Activated naive CD8-positive, alpha-beta T cell treated with anti-CD3 and anti-CD28 coated beads, Interleukin-2, amount 50 U/mL, for 24 hours (primary cell): ENCODE results near the gene BOC.
"Not testable (repeated sequence)": the region's sequence is repeated elsewhere in the genome, so short reads cannot be mapped to it uniquely, and the experiment has no call there.

Experiments
- ATAC-seq: fragments of 150-1000 bp; cut with Tn5 transposase; one replicate; pipeline ENCODE4 v1.10.0; 2021
- DNase-seq: peaks from one replicate; pipeline ENCODE4 v3.0.0; 2021
- H3K27ac Mint-ChIP-seq: one replicate; pipeline ENCODE4 v1.8.0; 2021; ENCODE audit warnings: mild to moderate bottlenecking, mixed read lengths
- H3K27me3 Mint-ChIP-seq: one replicate; pipeline ENCODE4 v1.8.0; 2021; ENCODE audit warnings: mixed read lengths
- H3K36me3 Mint-ChIP-seq: one replicate; pipeline ENCODE4 v1.8.0; 2021; ENCODE audit warnings: low read depth, mixed read lengths
- H3K4me1 Mint-ChIP-seq: one replicate; pipeline ENCODE4 v1.8.0; 2021; ENCODE audit warnings: mixed read lengths
- H3K4me3 Mint-ChIP-seq: one replicate; pipeline ENCODE4 v1.8.0; 2021; ENCODE audit warnings: mild to moderate bottlenecking, moderate library complexity, mixed read lengths
- H3K9me3 Mint-ChIP-seq: one replicate; pipeline ENCODE4 v1.8.0; 2021; ENCODE audit warnings: mixed read lengths

Gene BOC, protein sequence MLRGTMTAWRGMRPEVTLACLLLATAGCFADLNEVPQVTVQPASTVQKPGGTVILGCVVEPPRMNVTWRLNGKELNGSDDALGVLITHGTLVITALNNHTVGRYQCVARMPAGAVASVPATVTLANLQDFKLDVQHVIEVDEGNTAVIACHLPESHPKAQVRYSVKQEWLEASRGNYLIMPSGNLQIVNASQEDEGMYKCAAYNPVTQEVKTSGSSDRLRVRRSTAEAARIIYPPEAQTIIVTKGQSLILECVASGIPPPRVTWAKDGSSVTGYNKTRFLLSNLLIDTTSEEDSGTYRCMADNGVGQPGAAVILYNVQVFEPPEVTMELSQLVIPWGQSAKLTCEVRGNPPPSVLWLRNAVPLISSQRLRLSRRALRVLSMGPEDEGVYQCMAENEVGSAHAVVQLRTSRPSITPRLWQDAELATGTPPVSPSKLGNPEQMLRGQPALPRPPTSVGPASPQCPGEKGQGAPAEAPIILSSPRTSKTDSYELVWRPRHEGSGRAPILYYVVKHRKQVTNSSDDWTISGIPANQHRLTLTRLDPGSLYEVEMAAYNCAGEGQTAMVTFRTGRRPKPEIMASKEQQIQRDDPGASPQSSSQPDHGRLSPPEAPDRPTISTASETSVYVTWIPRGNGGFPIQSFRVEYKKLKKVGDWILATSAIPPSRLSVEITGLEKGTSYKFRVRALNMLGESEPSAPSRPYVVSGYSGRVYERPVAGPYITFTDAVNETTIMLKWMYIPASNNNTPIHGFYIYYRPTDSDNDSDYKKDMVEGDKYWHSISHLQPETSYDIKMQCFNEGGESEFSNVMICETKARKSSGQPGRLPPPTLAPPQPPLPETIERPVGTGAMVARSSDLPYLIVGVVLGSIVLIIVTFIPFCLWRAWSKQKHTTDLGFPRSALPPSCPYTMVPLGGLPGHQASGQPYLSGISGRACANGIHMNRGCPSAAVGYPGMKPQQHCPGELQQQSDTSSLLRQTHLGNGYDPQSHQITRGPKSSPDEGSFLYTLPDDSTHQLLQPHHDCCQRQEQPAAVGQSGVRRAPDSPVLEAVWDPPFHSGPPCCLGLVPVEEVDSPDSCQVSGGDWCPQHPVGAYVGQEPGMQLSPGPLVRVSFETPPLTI

DNA sequence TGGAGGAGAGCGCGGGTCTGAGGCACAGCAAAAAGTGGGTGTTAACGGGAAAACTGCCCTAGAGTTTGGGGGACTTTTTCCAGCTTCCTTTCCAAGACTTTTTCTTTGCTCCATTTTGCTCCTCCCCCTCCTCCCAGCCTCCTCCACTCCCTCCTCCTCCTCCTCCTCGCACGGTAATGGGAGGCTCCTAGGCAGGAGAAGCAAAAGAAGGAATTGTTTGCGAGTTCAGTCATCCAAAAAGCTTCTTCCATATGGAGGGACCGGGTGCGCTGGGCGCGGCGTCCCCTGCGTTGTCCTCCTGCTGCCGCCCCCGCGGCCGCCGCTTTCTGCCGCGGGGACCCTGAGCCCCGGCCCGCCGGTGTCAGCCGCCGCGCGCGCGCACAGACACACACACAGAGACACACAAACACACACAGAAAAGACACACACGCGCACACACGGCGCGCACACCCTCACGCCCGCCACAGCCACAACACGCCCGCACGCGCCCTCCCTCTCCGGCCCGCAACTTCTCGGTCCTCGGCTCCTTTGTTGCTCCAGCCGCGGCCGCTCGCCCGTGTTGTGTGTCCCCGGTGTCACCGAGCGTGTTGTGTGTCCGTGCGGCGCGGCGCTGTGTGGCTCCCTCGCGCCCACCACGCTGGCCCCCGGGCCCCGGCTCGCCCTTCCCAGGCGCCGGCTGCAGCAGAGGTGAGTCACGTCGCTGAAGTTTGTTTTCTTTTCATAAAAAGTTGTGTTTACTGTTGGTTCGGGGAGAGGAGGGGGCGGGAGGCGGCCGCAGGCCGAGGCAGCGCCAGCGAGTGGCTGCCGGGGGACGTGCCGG, at the start of gene BOC:
Gene BOC, plus strand, starts transcription at position 228 of the 820 bp plus-strand sequence. CDS start 38,246 bp downstream, outside the sequence.
- Mint-ChIP-seq H3K4me3 (peak within 1 kb of the TSS; percentile 72), H3K9me3 (no peaks in the 10 kb centered on the region), H3K27me3 (peaks cover 82% of the 10 kb centered on the region), H3K27ac (peak within 1 kb of the TSS; percentile 9), H3K36me3 (no peaks in the 10 kb centered on the region), H3K4me1 (peaks cover 9% of the 10 kb centered on the region)
- DNase-seq (no peak), ATAC-seq (peak; percentile 26)

DNA sequence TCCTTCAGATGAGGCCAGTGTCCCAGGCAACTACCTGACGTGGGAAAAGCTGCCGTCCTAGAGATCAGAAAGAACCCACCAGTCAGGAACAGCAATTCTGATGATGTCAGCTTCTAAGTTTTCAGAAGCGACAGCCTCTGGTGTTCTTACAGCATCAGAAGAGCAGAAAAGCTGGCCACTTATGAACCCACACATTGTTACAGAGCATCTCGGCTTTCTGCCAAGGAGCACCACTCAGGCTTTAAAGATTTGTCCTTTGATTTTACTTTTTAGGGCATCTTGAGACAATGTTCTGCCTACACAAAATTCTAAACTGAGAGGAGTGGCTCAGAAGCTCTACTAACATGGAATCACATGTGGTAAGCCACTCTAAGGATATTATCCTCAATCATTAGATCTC, 49.7 kb upstream of the BOC start:
- peaks cover 5% of the 10 kb centered on the region for H3K27me3 Mint-ChIP-seq
- no peaks in the 10 kb centered on the region for H3K9me3 Mint-ChIP-seq
- no peaks in the 10 kb centered on the region for H3K4me1 Mint-ChIP-seq
- H3K27ac Mint-ChIP-seq, result no peak overlapping the region
- ATAC-seq, result no peak
- H3K36me3 Mint-ChIP-seq, result no peaks in the 10 kb centered on the region
- H3K4me3 Mint-ChIP-seq, result no peak overlapping the region
- DNase-seq, result no peak

DNA sequence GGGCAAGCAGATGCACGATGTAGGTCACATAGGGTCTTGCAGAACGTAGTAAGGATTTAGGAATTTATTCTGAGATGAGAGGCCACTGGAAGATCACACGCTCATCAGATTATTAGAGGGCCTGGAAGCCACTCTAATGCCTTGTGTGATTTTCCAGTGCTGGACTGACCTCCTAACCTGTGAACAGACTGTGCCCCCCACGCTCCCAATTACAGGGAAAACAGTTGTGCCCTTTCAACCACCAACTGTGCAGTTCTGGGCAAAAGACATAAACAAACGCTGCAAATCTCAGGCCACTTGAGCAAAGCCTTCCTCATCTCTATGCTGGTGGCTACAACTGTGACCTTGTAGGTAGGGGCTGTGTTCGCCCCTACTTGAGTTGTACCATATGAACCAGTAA, 48.2 kb upstream of the BOC start:
- DNase-seq (no peak), ATAC-seq (no peak)
- no peak overlapping the region for H3K4me3 Mint-ChIP-seq
- no peak overlapping the region for H3K27ac Mint-ChIP-seq
- H3K9me3 Mint-ChIP-seq, result no peaks in the 10 kb centered on the region
- H3K4me1 Mint-ChIP-seq, result no peaks in the 10 kb centered on the region
- H3K36me3 Mint-ChIP-seq, result no peaks in the 10 kb centered on the region
- peaks cover 5% of the 10 kb centered on the region for H3K27me3 Mint-ChIP-seq

DNA sequence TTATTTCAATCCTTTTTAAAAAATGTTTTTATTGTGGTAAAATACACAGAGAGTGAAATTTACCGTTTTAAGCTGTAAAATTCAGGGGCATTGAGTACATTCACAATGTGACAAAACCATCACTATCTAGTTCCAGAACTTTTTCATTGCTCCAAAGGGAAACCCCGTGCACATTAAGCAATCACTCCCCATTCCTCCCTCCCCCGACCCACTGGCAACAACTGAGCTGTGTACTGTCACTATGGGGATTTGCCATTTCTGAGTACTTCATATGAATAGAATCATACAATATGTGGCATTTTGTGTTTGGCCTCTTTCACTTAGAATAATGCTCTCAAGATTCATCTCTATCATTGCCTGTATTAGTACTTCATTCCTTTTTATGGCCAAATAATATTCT, 45.5 kb upstream of the BOC start:
- H3K9me3 Mint-ChIP-seq, result no peaks in the 10 kb centered on the region
- no peak for ATAC-seq
- H3K36me3 Mint-ChIP-seq, result no peaks in the 10 kb centered on the region
- DNase-seq, result no peak
- H3K27ac Mint-ChIP-seq, result no peak overlapping the region
- H3K4me3 Mint-ChIP-seq, result no peak overlapping the region
- no peaks in the 10 kb centered on the region for H3K4me1 Mint-ChIP-seq
- H3K27me3 Mint-ChIP-seq, result peaks cover 5% of the 10 kb centered on the region

DNA sequence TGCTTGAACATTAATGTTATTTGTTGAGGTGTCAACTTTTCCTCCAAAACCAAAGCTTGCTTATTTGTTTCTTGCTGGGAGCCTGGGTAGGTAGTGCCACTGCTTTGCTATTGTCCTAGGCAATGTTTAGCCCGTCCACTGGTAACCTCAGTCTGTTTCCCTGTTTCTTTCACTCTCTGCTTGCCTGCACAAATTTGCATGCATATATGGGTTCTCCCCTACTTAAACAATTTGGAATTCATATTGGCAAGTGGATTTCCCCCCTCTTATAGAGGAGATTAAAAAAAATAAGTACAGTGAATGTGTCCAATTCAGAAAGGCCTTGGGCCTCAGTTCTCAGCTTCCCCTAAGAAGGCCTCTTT, 45.0 kb upstream of the BOC start:
- Mint-ChIP-seq H3K4me3 (no peak overlapping the region), H3K27me3 (peaks cover 5% of the 10 kb centered on the region), H3K27ac (no peak overlapping the region), H3K4me1 (no peaks in the 10 kb centered on the region), H3K9me3 (no peaks in the 10 kb centered on the region), H3K36me3 (no peaks in the 10 kb centered on the region)
- ATAC-seq (no peak), DNase-seq (no peak)

DNA sequence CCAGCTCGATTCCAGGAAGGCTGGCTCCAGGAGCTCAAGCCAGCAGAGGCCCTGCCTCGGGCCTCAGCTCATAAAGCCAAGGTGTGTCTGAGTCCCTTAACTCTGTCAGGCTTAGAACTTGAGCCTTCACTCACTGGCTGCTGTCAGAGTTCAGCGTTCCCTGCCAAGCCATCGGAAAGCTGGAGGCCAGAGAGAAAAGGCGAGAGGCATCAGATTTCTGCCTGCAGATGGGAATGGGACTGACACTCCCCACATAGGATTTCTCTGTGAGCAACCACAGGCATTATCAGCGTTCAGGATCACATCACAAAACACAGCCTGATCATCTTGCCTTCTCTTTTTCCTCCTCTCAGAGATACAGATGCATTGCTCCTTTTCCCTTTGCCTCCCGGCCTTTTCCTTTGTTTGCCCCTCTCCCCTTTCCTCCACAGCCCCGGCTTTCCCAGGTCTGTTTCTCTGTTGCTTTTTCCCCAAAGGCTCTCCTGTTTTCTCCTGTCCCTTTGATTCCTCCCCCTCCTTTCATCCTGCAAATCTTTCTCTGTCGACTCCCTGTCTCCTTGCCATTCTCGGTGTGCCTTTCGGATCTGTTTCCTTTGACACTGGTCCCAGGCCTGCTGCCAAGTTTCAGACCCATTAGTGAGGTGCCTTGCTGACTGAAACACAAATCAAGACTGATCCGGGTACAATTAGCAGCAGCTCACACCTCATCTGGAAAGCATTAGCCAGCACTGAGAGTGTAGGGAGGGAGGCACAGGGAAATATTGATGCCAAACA, 44.5 kb upstream of the BOC start:
- Mint-ChIP-seq H3K4me1 (no peaks in the 10 kb centered on the region), H3K4me3 (no peak overlapping the region), H3K27ac (no peak overlapping the region), H3K9me3 (no peaks in the 10 kb centered on the region), H3K36me3 (no peaks in the 10 kb centered on the region), H3K27me3 (peaks cover 5% of the 10 kb centered on the region)
- no peak for ATAC-seq
- DNase-seq, result no peak

DNA sequence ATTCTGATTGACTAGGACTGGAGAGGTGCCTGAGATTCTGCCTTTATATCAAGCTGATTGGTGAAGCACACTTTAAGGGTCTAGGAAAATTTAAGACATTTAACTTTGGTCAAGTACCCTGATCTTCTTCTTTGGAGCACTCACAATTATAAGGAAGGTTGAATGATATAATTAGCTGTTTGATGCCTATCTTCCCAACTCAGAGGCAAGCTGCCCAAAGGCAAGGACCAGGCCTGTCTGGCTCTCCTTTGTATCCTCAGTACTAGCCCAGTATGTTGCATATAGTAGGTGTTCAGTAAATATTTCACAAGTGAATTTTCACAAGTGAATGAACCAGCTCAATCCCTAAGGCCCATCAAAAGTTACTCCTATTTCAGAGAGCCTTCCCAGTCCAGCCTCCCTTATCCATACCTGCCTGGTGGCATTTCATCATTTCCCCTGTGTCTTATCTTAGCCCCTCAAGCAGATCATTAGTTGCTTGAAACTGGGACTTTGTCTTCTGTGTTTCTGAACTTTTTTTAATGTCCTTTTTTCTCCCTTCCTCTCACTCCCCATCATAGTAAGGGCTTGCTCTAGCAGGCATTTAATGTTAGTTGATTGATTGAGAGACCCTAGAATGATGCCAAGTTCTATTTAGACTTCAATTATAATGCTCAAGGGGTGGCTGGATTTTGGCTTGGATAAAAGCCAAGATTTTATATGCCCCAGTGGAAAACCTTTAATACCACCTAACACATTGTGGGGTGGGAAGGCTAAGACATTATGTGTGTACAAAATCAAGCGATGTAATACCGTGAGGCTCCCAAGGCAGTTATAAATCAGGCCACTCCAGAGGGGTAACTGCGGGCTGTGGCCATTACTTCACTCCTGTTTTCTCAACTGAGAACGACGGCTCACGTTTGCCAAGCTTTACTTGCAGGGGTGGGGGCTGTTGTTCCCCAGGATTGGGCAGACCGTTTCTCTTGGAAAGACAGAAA, 43.2 kb upstream of the BOC start:
- Mint-ChIP-seq H3K4me1 (no peaks in the 10 kb centered on the region), H3K27ac (no peak overlapping the region), H3K4me3 (no peak overlapping the region), H3K27me3 (peaks cover 5% of the 10 kb centered on the region), H3K36me3 (no peaks in the 10 kb centered on the region), H3K9me3 (no peaks in the 10 kb centered on the region)
- DNase-seq (no peak), ATAC-seq (no peak)

DNA sequence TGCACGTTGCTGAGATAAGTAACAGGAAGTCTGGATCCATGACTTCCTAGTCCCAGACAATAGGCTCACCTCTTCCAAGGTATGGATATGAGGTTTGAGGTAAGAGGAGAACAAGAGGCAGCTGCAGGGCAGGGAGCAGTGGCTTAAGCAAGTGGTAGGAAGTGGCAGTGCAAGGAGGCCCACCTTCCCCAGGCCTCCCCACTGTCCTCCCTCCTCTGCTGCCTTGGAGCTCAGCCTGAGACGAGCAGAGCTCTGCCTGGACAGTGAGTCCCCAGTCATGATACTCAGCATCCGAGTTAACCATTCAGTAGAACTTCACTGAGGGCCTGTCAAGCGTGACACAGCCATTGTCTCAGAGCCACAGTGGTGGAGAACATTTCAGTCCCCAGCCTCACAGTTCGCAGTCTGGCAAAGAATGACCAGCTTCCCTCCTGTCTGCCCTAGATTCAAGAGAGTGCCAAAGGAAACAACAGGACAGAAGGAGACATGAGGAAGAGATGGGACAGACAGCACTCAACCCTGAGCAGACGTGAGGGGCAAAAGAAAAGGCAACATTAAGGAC, 41.4 kb upstream of the BOC start:
- Mint-ChIP-seq H3K4me3 (no peak overlapping the region), H3K27me3 (peaks cover 3% of the 10 kb centered on the region), H3K4me1 (no peaks in the 10 kb centered on the region), H3K36me3 (no peaks in the 10 kb centered on the region), H3K9me3 (no peaks in the 10 kb centered on the region), H3K27ac (no peak overlapping the region)
- no peak for DNase-seq
- no peak for ATAC-seq

DNA sequence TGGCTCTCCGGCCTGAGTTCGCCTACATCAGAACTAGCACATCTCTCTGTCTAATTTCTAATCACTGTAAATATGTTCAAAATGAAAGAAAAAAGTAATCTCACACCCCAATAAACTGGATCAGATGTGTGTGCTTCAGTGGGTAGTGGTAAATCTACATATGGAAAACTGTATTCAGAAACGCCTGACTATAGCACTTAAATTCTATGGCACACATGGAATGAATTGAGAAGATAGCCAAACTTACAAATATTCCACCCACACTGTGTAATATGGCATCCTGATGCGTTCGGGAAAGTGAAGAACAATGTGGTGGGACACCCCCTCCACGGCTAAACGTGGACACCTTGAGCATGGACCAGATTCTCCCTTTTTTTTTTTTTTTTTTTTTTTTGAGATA, 40.6 kb upstream of the BOC start:
- ATAC-seq, result no peak
- Mint-ChIP-seq H3K27me3 (peaks cover 3% of the 10 kb centered on the region), H3K36me3 (no peaks in the 10 kb centered on the region), H3K27ac (no peak overlapping the region), H3K9me3 (no peaks in the 10 kb centered on the region), H3K4me3 (no peak overlapping the region), H3K4me1 (no peaks in the 10 kb centered on the region)
- DNase-seq, result no peak

DNA sequence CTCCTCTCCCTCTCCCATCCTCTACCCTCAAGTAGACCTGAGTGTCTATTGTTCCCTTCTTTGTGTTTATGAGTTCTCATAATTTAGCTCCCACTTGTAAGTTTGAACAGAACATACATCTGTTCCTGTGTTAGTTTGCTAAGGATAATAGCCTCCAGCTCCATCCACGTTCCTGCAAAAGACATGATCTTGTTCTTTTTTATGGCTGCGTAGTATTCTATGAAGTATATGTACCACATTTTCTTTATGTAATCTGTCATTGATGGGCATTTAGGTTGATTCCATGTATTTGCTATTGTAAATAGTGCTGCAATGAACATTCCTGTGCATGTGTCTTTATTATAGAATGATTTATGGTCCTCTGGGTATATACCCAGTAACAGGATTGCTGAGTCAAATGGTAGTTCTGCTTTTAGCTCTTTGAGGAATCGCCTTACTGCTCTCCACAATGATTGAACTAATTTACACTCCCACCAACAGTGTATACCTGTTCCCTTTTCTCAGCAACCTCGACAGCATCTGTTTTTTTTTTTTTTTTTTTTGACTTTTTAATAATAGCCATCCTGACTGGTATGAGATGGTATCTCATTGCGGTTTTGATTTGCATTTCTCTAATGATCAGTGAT, 39.6 kb upstream of the BOC start:
- H3K9me3 Mint-ChIP-seq, H3K27me3 Mint-ChIP-seq, ATAC-seq, H3K4me1 Mint-ChIP-seq, H3K36me3 Mint-ChIP-seq, H3K27ac Mint-ChIP-seq, H3K4me3 Mint-ChIP-seq, DNase-seq: not testable (repeated sequence)

DNA sequence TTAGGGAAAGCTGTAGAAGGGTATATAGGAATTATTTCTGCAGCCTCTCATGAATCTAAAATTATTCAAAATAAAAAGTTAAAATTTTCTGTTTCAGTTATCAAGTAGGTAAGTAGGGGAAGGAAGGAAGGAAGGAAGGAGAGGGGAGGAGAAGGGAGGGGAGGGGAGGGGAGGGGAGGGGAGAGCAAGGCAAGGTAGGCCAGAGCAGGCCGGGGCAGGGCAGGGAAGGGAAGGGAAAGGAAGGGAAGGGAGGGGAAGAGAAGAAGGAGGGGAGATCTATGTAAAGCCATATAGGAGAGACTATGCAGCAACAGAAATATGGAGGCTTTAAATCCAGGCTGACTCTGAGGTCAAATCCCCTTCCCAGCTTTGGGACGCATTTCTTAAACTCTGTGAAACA, 38.3 kb upstream of the BOC start:
- Mint-ChIP-seq H3K9me3 (no peaks in the 10 kb centered on the region), H3K4me3 (no peak overlapping the region), H3K4me1 (no peaks in the 10 kb centered on the region), H3K27me3 (peaks cover 3% of the 10 kb centered on the region), H3K36me3 (no peaks in the 10 kb centered on the region), H3K27ac (no peak overlapping the region)
- DNase-seq (no peak), ATAC-seq (no peak)

DNA sequence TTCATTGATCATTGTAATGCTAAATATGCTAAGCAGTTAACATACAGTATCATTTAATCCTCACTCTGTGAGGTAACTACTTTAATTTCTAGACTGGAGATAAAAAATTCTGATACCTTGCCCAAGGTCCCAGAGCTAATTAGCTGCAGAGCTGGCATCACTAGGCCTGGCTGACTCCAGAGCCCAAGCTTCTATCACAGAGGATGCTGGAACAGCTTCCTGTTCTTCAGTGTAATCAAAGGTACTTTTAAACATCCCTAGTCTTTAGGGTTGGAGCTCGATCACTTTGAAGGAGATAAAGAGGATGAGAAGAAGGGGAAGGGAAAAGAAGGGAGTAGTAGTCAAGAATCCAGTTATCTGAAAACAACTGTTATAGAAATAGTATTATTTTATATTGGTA, 37.1 kb upstream of the BOC start:
- Mint-ChIP-seq H3K27me3 (peaks cover 3% of the 10 kb centered on the region), H3K9me3 (no peaks in the 10 kb centered on the region), H3K27ac (no peak overlapping the region), H3K4me1 (no peaks in the 10 kb centered on the region), H3K4me3 (no peak overlapping the region), H3K36me3 (no peaks in the 10 kb centered on the region)
- no peak for DNase-seq
- no peak for ATAC-seq
